Stimulated activated CD4-positive, alpha-beta T cell treated with anti-CD3 and anti-CD28 coated beads, Interleukin-1b, Interleukin-23, amount 100 ng/mL, for 4 hours (primary cell): ENCODE data around the gene UNC93B1.

ENCODE experiments used
- DNase-seq, 2 donors: peaks; one replicate each; pipeline ENCODE4 v3.0.0-alpha.2; 2020; ENCODE audit warnings: low read depth in 2 of 2

UNC93B1 gene

DNA sequence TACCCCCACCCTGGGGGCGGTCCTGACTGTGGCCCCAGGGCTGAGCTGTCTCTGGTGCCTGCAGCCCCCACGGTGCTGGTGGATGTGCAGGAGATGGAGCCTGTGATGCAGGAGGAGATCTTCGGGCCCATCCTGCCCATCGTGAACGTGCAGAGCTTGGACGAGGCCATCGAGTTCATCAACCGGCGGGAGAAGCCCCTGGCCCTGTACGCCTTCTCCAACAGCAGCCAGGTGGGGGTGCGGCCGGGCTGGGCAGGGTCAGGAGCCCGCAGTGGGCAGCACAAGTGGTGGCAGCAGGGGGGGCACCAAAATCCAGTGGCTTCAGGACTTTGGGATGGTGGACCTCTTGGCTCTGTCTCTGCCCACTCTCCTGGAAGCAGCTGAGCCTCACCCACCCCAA lies 18.6 kb upstream of the UNC93B1 start:
- no peak for DNase-seq

DNA sequence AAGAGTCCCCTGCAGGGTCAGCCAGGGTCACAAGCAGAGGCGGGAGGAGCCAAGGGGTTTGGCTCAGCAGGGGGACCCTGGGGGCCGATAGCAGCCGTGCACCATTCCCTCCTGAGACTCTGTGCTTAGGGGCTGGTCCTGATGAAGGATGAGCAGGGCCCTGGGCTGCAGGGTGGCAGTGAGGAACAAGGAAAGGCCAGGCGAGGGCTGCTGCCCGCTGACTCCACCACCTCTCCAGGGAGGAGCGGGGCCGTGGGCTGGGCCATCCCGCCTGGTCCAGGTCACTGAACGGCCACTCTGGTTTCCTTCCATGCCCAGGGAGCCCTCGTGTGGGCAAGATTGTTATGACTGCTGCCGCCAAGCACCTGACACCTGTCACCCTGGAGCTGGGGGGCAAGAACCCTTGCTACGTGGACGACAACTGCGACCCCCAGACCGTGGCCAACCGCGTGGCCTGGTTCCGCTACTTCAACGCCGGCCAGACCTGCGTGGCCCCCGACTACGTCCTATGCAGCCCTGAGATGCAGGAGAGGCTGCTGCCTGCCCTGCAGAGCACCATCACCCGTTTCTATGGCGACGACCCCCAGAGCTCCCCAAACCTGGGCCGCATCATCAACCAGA lies 17.4 kb upstream of the UNC93B1 start:
- no peak for DNase-seq

DNA sequence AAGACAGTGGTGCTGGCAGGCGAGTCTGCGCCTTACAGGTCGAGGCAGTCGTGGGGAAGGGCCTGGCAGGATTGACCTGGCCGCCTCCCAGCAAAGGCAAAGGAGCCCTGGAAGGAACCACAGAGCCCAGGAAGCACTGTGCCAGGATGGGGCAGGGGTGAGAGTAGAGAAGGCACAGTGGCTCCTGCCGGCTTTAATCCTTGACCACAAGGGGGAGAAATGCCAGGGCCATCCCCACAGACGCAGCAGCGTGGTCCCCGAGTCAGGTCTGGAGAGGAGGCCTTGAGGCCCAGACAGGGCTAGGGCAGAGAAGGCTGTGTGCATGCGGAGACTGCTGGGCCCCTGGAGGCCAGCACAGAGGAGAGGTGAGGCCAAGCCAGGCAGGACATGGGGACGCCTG lies 16.7 kb upstream of the UNC93B1 start:
- no peak for DNase-seq

DNA sequence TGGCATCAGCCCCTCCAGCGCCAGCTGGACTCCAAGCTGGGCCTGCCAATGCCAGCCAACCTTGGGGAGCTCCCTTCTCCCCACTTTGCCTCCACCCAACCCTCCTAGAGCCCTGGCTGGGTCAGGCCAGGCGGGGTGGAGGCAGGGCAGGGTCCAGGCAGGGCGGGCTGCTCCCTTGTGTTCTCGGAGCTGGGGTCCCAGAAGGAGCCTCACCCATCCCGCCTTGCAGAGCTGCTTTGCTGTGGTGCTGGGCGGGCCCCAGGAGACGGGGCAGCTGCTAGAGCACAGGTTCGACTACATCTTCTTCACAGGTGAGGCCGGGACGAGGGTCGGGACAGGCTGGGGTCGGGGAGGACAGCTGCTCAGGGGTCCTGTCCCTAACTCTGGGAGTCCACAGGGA lies 15.6 kb upstream of the UNC93B1 start:
- DNase-seq, result no peak

DNA sequence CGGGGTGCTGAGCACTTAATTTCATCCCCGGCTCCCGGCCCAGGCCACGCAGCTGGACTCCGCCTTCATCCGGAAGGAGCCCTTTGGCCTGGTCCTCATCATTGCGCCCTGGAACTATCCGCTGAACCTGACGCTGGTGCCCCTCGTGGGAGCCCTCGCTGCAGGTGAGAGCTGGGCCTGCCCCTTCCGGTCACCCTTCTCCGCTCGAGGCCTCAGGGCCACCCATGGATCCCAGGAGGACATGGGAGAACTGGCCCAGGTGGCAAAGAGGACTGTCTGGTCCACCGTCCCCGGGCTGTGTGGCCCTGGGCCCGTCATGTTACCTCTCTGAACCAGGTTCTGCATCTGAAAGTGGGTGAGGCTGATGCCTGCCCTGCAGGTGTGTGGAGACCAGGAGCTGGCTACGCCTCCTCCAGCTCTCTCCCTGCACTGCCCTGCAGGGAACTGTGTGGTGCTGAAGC lies 14.9 kb upstream of the UNC93B1 start:
- DNase-seq, result no peak

DNA sequence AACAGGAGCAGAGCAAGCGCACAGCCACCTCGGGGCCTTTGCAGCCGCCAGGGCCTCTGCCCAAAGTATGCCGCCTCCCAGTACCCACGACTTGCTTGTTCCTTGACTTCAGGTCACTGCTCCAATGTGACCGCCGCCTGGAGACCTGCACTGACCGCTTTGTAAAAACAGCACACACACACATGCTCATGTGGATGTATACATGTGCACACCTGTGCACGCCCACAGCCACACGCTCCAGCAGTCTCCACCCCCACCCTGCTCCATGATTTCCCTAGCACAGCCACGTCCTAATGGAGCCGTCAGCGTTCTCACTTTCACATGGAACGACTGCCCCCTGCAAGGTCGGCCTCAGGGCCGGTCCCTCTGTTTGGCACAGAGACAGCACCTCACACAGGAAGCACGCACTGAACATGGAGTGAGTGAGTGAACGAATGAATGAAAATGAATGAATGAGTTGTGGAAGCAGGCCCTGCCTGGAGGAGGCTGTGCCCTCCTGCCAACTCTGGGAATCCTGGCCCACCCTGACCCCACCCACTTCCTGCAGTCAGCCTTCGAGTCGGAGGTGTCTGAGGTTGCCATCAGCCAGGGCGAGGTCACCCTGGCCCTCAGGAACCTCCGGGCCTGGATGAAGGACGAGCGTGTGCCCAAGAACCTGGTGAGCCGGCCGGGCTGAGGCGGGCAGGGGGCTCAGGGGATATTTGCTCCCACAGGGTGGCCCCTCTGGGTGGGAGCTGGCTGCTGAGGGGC lies 14.3 kb upstream of the UNC93B1 start:
- DNase-seq, result no peak

DNA sequence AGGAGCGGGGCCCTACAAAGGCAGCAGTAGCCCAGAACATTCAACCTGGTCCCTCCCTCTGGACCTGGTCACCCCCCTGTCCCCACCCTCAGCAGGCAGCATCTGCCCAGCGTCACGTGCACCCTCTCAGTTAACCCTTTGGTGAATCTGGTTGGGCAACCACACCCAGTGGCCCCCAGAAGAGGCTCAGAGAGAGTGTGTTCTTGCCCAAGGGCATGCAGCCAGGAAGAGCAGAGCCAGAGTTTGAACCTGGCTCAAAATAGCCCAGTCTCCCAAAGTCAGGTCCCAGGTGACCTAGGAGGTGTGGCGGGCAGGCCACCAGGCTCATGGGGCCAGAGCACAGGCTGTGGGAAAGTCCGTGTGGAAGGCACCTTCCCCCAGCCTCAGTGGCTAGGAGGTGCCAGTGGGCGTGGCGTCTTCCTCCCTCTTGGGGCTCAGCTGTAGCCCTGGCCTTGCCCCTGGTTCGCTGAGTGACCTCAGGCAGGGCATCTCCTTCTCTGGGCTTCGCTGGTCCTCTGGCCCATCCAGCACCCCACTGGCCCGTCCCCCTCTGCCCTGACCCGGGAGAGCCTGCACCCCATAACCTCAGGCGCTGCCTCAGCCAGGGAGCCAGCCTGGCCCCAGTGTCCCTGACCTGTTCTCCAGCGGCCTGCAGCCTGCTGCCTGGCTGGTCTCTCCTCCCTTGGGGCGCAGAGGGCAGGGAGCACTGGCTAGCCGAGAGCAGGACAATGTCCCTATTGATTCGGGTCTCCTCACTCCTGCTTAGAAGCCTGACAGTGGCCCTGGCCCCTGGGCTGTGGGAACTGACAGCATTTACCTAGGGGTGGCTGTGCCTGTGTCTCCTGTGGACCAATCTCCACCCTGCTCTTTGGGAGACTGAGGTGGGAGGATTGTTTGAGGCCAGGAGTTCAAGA lies 13.3 kb upstream of the UNC93B1 start:
- DNase-seq, result no peak

DNA sequence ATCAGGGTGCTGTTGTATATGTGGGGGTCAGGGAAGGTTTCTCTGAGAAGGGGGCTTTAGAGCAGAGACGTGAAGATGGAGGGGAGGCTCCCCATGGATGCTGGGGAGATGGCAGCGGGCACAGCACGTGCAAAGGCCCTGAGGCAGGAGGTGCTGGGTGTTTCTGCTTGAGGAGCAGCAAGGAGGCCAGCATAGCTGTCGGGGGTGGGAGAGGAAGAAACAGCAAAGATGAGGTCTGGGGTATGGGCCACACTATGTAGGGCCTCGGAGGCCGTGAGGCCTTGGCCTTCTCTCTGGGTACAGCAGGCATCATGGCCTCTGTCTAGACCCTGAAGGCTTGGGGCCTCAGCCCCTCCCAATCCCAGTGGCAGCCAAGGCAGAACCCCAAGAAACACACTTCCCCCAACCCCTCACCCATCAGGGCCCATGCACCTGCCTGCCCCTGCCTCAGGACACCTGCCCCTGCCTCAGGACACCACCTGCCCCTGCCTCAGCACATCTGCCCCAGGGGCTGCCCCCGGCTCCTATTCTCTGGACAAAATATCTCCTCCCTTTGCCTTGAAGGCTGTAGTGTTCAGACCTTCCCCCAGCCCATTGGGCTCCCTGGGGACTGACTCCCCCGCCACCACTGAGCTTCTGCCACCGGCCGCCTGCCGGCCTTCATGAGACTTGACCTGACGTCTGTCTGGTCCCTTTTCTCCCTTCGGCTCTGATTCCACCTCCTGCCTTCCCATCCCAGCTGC lies 12.4 kb upstream of the UNC93B1 start:
- DNase-seq, result no peak

DNA sequence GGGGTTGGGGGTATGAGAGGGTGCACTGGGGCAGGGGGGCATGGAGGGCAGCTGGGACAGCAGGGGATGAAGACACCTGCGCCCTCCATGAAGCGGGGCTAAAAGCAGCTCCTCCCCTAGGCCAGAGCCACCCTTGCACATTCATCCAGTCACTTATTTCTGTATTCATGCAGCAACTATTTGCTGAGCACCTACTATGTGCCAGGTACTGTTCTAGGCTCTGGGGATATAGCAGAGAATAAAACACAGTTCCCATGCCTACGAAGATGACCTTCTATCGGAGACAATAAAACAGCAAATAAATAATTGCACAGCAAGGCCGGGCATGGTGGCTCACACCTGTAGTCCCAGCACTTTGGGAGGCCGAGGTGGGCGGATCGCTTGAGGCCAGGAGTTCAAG lies 11.6 kb upstream of the UNC93B1 start:
- no peak for DNase-seq

DNA sequence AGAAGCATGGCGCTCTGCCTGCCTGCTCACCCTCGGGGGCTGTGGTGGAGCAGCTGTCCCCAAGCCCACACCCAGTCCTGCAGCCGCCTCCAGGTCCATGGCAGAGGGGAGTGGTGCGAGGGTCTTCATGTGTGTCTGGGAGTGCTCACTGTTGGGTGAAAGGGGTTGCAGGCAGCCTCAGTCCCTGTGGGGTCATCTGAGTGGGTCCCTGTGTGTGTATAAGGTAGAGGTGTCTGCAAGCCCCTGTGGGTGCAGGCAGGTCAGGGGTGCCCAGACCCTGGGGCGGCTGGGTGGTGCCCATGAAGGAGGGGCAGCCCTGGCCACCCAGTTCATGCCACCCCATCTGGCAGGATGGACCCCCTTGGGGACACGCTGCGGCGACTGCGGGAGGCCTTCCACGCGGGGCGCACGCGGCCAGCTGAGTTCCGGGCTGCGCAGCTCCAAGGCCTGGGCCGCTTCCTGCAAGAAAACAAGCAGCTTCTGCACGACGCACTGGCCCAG lies 11.1 kb upstream of the UNC93B1 start:
- no peak for DNase-seq

DNA sequence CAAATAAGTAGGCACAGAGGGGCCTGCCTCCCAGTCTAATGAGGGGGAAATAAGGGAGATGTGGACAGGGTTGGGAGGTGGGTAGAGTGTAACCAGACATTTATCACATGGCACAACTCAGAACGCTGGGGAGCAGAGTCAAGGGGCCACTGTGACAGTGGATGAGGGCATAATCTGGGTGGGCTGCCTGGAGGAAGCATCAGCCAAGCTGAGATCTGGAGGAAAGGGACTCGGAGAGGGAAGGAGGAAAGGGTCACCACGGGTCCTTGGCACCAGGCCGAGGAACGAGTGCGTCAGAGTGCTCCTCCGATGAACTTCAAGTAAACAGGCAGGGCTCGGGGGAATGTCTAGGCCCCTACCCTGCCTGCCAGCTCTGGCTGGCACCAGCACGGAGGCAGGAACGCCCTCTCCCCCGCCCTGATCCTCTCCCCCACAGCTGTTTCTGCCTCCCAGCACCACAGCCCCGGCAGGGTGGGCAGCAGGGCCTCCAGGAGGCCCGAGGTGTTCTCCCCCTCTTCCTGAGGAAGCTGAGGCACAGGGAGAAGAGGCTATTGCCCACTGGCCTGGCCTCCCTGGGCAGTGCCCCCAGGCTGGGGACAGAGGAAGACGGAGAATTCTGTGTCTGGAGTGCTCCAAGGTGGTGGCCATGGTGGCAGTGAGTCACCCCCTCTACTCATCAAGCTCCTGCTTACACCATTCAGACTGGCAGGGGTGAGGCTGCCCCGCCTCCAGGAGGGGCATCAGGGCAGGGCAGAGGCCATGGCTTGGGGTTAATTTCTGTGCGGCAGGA lies 10.5 kb upstream of the UNC93B1 start:
- DNase-seq, result no peak

DNA sequence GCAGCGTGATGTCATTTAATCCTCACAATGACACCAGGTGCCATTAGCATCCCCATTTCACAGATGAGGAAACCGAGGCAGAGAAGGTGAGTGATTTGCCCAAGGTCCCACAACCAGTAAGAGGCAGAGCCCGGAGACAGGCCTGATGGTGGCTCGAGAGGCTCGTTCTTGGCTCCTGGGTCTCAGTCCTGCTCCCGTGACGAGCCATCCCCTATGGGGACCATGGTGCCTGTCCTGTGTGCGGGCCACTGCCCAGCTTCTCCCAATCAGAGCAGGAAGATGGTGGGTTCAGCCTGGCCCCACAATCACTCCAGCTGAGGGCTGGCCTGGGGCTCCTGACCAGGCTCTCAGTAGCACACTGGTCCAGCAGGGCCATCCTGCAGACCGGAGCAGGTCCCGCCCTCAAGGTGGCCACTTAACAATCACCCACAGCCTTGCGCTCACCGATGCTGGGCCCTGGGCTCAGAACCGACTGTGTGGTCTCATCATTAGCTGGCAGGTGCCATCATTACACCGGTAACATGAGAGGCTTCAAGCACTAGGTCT lies 9.8 kb upstream of the UNC93B1 start:
- no peak for DNase-seq

DNA sequence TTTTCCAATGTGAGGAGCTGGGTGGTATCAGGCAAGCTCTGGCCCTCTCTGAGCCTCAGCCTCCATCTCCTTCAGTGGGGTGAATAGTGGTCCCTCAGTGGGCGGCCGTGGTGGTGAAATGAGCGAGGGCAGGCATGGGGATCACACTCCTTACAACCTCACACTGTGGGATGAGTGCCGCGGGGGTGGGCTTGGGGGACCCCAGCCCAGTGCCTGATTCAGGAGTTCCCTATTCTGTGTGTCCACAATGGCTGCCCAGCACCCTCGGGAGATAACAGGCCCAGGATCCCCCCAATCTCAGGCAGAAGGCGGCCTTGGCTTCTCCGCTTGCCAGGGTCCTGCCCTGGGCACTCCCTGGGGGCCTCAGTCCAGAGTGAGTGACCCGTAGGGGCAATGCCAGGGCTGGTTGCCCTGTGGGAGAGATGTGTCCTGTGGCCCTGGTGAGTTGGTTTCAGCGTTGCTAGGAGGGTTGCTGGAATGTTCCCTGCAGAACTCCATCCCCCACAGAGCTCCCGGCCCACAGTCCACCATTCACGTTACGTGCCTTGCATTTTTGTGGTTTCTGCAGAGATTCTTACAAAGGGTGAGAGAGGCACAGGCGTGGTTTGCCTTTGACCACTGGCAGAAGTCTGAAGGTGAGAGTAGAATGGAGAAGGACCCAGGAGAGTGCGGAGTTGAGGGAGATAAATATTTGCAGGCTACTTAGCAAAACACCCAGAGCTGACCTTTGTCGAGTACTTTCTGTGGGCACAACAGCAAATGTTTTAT lies 9.1 kb upstream of the UNC93B1 start:
- DNase-seq, result no peak

DNA sequence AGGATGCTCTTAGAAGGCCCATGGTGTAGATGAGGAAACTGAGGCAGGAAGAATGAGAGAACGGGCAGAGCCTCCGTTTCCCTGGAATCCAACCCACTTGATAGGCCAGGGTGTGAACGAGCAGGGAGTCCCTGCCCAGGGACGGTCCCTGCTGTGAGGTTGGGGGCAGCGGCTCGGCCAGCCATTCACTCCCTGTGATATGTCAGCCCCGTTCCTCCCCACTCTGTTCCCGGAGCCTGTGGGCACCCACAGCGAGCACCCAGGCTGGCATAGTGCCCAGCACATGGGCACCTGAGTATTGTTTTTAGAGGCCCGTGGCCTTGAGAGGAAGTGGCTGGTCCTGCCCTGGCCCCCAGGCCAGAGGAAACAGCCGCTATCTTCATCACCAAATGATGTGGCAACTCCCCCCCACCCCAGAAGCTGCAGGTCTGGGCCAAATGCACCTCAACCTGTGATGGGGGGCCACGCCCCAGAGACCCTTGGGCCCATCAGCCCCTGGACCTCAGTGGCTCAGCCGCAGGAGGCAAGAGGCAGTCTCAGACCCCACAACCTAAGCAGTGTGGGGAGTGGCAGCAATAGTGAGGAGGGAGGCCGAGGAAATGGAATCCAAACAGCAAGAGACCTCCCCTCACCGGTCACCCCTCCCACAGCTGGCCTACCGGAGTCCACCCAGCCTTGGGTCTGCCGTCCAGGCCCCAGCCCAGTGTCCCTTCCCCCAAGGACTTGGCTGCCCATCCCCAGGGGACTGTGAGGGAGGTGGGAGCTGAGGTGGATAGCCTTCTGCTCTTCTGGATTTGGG lies 8.3 kb upstream of the UNC93B1 start:
- no peak for DNase-seq

DNA sequence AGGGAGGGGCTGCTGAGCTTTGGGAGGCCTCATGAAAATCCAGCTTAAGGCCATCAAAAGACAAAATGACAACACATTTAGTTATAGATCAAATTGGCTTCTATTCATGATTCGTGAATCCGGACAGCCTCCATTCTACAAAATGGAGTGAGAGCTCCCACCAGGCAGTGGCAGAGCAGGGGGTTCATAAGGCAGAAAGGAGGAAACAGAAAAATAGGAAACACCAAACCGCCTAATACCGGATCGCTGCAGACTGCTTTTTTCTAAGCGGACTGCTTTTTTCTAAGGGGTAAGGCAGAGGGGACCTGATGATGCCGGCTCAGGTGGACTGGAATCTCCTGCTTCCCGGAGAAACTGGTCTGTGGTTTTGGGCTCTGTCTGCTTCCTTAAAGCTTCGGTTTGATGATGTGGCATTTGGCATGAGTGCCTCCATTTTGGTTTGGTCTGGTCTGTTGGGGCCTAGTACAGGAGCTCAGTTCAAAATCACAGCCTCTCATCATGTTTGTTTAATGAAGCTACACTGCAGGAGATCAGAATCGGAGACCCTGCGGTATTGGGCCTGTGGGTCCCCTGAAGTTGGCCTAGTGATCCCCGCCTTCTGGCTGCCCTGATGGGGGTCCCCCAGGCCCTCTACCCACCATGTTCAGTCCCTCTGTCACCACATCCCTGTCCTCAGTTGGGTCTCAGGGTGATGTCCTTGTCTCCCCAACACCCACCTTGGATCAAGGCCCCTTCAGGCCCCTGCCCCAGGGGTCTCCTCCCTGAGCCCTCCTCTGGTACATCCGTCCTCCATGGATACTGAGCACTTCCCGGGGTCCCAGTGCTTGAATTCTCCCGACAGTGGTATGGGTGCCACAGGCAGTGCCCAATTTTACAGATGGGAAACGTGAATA lies 7.4 kb upstream of the UNC93B1 start:
- DNase-seq, result no peak

DNA sequence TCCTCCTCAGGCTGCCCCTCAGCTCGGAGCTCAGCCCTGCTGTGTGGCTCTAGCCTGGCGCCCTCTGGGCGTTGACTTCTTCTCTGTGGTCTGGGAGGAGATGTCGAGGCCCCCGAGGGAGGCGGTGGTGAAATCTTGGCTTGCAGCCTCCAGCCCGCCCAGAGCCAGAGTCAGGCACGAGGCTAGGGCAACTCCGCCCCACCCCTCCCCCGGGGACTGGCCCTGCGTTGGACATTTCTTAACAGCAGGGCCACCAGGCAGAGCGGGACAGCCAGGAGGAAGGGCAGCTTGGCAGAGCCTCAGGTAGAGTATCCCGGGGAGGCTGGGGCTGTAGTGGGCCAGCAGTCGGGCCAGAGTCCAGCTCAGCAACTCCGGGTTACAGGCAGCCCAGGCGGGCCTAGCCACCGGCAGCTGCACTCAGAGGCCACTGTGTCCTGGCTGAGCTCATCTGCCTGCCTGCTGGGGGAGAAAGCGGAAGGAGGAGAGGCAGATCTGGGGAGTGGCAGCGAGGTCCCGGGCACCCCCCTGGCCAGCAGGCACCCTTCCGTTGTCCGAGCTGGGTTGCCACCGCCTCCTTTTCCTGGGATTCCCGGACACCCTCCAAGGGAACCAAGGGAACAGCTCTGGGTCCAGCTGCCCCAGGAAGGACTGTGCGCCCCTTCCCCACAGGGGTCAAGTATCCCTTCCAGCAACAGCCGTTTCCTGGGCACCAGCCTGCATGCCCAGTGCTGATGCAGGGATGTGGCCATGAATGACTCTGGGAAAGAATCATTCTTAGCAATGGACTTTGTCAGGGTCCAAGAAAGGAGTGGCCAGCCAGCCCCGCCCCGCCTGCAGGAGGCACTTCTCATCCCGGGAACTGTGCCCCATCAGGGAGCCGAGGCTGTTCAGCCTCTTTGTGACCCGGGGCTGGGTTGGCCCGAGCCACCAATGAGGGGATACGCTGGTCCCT lies 6.5 kb upstream of the UNC93B1 start, which contains the start of gene ALDH3B1:
Gene ALDH3B1 (plus strand): TSS at position 238 of the 952 bp plus-strand sequence. CDS start 4,971 bp downstream, outside the sequence.
- no peak for DNase-seq
